SK-N-DZ (cell line): ENCODE measurements around the gene KCNJ10.

ENCODE experiments used
- DNase-seq: peaks from one replicate; pipeline ENCODE4 v3.0.0-alpha.2; 2015; ENCODE audit warnings: low spot score

The KCNJ10 gene

DNA sequence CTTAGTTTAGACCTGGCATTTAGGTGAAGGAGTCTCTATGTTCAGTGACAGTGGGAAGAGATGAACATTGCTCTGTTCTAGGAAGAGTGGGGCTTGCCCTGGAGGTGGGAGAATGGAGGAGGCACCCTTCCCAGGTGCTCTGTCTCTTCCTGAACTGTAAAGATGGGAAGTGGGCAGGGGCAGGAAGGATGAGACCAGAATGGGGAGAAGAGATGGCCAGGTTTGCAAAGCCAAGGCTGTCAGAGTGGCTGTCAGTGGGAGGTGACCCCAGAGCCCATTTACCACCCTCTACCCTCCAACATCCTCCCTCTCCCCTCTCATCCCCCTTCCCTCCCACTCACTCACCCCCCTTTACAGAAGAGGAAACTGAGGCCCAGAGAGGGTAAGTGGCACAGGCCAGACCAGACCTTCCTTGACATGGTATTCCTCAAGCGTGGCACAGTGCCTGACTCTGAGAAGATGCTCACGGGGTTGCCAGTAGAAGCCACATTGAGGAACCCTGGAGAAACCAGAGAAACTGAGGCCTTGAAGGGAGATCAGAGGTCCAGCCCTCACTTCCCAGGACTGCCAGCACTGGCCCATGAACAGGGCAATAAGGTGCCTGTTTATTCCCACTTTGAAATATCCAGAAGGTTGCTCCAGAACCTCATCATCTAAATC lies 29.9 kb upstream of the KCNJ10 start:
- no peak for DNase-seq

DNA sequence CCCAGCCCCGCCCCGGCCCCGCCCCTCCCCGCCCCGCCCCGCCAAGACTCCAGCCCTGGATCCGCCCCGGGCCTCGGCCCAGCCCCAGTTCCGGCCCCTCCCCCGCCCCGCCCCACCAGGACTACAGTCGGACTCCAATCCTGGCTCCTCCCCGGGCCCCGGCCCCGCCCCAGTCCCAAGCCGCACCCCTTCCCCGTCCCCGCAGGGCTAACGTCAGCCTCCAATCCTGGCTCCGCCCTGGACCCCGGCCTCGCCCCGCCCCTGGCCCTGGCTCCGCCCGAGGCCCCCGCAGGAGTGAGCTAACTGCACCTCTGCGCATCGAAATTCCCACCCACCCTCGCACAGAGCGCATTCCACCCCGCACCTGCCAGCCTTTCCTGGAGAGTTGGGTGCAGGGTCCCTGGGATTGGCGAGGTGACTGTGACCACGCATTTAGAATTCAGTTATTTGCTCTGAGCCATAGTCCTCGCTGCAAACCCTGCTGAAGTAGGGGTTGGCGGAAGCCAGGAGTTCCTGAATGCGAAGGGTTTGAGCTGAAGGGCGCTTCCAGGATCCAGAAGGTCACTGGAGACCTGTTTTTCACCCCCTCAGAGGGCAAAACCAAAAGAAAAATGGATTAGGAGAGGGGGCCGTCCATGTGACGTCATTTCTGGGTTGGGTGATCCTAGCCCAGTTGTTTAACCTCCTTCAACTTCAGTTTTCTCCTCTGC lies 29.0 kb upstream of the KCNJ10 start:
- peak; percentile 84 for DNase-seq

DNA sequence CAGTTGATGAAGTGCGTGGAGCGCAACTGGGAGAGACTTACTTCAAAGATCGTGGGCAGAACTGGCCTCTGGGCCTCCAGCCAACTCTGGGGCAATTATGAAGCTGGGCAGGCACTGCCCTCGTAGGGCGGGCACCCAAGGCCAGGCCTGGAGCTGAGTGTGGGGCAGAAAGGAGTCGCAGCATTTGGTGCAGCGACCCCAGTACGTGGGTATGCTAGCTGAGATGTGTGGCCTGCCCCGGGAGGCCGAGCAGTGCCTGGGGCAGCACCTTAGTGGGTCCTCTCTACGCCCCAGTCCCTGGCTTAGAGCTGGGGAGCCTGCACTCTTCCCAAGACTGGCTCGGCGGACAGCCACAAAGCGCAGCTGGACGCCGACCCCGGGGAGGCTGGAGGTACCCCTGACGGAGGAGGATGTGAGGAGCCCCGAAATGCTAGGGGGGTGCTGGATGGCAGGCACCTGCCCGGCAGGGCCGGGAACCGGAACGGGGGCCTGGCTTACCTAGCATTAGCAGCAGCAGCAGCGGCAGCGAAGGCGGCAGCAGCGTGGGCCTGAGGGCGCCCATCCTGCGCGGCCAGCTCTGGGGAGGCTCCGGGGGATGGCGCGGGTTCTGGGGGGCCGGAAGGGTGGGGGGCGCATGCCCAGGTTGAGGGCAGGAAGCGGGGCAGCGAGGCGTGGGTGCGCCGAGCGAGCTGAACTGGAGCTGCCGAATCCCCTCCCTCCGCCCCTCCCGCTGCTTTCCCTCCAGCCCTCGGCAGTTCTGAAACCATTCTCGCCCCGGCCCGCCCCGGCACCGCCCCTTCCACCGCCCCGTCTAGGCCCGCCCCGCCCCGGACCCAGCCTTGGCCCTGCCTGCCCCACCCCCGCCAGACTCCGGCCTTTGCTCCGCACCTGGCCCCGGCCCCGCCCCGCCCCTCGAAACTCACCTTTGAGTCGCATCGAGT lies 28.2 kb upstream of the KCNJ10 start, which contains the start of gene IGSF8:
TSS of gene IGSF8 (minus strand) at position 709 of the 941 bp plus-strand sequence. CDS start at position 562, 147 bp downstream.
- peak; percentile 61 for DNase-seq

DNA sequence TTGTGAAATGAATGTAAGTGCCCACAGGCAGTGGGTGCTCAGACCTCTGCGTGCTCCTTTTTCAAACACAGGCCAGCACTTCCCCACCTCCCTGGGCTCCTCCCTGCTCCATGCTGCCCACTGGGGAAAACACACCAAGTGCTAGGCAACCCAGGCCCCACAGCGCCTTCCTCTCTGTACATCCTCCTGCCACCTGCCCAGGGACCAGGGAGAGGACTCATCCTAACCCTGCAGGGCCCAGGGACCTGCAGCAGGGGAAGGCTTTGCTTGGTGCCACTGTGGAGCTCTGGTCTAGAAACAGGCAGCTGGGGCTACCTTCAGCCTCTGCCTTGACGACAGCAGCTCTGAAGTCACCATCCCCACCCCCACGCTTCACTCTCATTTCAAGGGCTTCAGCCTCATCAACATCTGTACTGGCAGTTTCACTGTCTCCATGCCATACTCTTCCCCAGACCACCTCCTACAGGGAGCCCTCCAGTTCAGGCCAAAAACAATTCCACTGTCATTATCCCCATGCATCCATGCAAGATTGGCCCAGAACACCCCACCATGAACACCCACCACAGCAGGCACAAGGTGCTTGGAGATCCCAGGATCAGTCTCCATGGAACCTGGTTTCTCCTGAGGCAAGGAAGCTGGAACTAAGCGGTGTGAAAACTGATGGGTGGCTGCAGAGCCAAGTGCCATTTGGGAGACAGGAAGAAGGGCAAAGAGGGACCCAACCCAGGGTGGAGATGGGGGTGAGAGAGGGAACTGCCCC lies 27.4 kb upstream of the KCNJ10 start:
- DNase-seq: no peak

DNA sequence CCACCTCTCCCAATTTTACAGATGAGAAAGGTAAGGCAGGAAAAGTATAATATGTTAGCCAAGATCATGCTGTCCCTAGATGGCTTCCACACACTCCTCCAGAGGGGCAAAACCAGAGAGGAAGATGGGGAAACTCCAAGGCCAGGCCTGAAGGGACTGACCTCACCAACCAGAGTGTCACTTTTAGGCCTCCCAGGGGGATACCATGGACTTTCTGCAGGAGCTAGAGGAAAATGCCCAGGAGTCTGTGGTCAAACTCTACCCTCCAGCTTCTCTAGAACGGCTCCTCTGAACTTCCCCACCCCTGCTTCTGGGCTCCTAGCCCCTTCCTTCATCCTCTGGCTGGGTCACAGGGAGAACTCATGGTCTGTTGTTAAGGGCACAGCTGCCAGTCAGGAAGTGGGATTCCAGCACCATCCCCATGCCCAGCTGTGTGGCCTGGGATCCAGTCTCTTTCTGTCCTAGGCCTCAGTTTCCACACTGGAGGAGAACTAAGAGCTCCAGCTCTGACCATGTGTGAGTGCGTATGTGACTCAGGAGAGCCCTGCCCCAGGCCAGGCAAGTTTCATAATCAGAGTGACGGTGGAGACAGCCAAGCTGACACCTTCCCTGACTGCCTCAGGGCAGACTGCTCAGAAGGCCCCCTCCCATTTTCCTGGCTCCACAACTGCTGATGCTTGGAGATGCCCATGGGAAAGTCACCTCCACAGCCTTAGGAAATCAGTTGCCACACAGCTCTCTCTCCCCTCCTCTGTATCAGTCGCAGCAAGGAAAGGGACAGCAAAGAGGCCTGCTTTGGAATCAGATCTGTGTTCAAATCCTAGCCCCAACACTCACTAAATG lies 26.5 kb upstream of the KCNJ10 start:
- no peak for DNase-seq

DNA sequence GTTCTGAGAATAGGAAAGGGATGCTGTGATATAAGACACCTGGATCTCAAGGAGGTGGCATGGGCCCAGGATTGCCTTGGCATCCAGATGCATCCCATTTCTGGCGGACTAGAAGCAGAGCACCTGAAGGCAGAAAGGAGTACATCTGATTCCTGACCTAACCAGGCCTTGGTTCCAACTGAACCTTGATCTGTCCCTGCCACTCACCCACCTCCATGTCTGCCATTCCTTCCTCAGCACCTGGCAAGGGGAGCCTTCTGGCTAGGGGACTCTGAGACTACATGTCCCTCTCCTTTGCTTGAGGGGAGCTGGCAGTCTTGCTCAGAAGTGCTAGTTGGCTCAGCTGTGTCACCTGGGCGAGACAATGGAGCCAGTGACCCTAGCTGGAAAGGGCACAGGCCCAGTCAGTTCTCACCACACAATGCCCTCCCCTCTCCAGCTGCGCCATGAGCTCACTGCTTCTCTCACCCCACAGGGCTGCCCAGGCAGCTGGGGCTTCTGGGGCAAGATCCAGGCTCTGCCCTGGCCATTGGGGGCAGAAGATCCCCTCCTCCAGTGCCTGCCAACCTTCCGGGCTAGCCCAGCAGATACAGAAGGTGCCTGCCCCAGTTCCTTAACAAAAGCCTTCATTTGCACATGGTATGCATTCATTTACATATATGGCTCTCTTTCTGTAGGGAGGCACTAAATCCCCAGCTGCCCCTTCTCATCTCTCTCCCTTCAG lies 25.6 kb upstream of the KCNJ10 start:
- no peak for DNase-seq

DNA sequence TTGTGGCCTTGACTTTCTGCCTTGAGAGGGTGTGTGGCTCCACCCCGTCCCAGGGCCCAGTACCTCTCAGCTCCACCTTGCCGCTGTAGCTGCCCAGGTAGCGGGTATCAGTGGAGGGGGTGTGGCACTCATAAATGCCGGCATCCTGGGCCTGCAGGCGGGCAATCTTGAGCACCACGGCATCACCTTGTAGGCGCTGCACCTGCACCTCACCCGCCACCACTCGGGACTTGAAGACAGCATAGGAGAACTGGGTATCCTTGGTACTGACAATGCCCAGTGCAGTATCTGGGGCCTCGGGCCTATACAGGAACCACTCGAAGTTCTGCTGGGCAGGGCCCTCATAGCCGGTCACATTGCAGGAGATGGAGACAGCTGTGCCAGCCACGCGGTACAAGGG lies 24.8 kb upstream of the KCNJ10 start:
- DNase-seq: no peak

DNA sequence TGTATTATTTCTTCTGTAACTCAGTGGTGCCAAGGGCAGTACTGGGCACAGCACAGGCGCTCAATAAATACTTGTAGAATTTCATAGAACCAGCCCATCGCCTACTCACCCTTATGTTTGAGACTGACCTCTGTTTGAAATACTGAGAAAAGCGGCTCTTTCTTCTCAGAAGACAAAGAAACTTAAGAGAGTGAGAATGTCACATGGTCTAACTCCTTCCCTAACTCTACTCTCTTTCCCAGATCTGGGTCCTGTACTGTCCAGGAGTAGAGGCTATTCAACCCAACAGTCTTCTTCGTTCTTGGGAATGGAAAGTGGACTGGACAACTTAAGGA lies 24.3 kb upstream of the KCNJ10 start:
- DNase-seq: no peak

DNA sequence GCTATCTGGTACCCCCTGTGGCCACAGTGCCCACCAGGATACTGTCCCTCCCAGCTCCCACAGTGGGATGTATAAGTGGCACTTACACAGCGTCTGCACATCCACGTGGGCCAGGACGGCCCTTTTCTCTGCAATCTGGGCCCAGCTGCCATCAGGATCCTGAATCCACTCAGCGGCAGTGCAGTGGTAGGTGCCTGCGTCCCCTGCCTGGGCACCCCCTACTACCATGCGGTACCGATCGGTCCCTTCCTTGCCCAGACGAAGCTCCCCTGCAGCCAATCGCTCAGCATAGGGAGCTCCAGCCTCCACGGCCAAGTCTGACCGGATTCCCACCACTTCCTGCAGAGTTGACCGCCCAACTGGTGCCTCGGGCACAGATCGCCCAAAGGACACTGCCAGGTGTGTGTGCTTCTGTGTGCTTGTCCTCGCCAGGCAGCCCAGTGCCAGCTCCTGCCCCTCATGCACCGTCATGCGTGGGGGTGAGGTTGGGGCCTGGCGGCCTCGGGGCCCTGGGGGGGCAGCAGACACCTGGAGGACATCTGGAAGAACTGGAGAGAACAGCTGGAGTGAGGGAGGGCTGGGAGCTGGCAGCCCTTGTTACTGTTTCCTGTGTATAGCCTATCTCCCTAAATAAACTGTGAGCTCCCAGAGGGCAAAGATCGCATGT lies 23.8 kb upstream of the KCNJ10 start:
- DNase-seq: no peak

DNA sequence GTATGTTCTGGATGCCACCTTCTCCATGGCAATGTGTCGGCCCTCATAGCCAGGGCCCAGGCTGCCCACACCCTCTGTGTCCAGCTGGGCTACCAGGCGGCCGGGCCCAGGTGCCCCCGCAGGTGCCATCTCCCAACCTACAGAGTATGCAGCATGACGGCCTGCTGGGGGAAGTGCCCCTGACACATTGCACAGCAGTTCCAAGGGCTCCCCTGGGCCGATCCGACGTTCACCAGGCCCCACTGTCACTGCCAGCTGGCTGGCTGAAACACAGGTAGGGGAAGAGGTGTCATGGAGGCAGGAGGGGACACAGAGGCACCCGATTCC lies 23.1 kb upstream of the KCNJ10 start:
- DNase-seq: no peak

DNA sequence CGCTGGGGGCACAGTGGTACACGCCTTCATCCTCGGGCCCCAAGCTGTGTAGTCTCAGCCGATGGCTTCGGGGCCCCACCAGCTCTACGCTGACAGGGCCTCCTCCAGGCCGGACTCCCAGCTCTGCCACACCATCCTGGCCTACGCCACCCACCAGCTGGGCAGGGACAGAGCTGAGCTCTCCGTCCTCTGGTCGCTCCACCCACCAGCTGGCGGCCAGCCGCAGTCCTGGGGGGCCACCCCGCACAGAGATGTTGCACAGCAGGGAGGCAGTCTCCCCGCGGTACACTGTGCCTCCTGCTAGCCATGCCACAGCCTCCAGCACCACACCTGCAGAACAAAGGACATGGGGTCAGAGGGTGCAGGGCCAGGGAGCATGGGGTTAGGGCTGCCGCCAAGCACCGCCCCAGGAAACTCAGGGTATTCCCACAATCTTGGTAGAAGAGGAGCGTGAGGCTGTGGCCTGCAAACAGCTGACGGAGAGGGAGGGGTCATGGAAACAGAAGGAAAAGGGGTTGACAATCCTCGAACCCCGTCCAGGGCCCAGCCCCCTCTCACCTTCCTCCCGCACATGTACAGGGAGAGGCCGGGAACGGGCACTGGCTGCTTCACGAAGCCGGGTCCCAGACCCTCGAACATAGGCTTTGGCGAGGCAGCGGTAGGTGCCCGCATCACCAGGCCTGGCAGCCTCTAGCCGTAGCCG lies 22.6 kb upstream of the KCNJ10 start:
- no peak for DNase-seq

DNA sequence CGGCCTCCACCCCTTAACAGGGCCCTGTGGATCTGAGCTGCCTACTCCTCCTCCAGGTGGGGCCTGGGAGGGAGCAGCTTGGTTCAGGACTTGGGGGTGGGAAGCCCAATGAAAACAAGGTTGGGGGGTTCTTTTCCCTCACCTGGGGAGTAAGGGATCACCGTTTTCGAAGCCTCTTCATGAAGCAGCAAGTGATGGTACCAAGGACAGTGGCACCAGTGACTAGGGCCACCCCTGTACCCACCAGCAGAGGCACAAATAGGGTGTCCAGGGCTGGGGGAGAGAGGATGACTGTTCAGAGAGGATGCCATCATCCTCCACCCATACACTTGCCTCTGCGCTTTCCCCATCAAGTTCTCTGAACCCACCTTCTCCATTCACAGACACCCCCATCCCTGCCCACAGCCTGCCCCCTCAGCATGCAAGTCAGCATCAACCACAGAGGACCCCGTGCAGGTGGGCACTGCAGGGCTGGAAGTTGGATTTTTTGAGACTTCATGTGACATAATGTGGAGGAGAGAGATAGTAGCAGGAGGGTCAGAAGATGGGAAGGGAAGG lies 21.8 kb upstream of the KCNJ10 start:
- DNase-seq: no peak

DNA sequence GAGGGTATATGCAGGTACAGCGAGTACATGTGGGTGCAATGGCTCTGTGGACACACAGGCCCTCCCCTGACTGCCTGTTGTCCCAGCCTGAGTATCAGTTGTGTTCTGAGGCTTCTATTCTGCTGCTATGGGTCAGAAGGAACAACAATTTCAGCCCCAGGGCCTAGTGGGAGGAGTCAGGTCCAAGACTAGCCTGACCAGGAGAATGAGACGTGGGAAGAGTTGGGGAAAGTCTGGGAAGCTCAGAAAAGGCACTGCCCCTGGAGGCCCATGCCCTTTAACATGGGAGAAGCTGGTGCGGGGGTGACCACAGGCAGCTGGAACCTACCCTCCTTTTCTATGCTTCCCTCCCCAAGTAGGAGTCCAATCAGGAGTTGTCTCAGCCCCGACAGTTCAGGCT lies 20.8 kb upstream of the KCNJ10 start:
- no peak for DNase-seq

DNA sequence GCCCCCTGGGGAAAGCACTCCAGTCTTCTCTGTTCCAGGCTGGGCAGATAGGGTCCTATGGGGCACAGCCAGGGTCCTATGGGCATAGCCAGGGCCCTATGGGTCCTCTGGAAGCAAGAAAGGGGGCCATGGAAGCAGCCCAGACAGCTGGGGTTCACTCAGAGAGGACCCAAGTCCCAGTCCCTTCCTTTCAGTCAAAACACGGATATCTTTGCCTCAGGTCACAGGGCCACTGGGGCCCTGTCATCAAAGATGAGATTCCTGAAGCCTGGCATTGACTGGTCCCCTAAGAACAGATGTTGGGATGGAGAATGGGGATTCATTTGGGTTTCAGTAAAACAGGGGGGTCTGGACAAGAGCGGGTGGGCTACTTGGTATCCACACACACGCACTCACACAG lies 19.9 kb upstream of the KCNJ10 start:
- DNase-seq: no peak

DNA sequence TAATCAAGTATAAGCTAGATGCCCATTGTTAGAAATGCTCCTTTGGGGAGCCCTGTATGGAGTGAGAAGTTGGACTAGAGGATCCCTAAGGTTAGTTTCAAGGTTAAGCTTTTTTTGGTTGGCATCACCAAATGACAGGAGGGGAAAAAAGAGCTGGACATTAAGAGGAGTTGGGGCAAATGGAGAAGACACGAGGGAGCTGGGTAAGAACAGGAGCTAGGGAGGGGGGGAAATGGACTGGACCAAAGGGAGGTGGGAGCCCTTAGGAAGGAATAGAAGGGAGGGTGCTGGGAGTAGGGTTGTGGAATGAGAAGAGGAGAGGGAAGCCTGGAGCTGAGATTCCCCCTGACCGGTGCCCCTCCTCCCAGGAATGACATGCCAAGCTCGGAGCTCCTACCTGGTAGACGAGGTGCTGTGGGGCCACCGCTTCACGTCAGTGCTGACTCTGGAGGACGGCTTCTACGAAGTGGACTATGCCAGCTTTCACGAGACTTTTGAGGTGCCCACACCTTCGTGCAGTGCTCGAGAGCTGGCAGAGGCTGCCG lies 17.2 kb upstream of the KCNJ10 start:
- no peak for DNase-seq

DNA sequence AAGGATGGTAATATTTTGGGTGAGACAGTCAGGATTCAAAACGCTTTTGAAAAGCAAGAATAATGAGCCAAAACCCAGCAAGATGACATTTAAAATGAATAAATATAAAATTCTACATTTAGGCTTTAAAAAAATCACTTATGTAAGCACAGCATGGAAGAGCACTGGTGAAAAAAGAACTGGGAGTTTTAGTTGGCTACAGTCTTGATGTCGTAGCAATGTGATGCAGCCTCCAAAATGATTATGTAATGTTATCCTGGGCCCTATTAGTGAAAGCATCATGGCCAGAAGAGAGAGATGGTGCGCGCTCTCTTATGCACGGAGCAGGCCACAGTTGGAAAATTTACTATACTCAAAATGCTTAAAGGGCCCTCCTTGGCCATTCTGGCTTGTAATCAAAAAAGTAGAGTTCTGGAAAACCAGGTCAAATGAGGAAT lies 16.5 kb upstream of the KCNJ10 start:
- DNase-seq: no peak

DNA sequence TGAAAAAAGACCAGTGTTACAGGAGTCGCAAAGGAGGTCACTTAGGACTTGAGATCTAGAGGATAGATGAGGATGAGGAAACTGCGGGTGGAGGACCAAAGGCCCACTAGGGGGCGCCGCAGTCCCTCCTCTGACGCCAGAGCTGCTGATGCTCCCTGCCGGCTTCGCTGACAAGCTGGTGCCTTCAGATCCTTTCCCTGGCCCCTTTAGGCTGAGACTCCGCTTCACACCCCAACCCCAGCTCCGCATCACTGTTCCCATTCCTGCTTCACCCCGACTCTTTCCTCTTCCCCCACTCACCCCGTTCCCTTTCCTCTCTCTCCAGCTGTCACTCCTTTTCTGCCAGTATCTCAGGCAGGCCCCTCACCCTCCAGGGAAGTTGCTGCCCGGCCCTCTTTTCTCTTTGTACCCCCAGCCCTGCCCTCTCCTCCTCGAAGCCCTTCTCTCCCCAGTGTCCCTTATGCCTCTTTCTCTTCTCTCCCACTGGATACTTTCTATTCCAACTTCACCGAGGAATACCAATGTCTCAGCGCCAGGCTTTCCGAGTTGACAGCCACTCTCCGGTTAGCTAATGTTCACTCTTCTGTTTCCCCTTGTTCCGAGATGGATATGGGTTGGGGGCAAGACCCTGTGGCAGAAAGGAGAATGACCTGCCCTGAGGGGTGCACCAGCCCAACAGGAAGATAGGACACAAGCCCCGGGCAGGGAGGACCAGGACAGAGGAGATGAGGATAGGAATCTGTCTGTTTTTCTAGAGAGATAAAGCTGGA lies 15.9 kb upstream of the KCNJ10 start:
- peak; percentile 67 for DNase-seq
